HepG2 (cell line): ENCODE measurements around the gene STARD8. TPM values are rescaled to one million over a fixed set of nuclear protein-coding genes. Genes with fewer than 3 reads are reported as not detected.

ENCODE experiments used
- ATAC-seq: fragments of 200-7000 bp; cut with Tn5 transposase; 3 replicates; pipeline ENCODE4 v1.9.1; 2020; ENCODE audit warnings: mild to moderate bottlenecking, moderate library complexity
- BruUV-seq: library from RNA; stranded (reverse); fragments of 400-500 nt; replicated peaks from 2 replicates; lab custom pipeline; 2021; lab: Mats Ljungman, UMichigan
- CTCF ChIA-PET: fragments of 300-600 bp; formaldehyde crosslinking; extraction: SDS; loops from one replicate; lab custom pipeline; 2021; ENCODE audit warnings: low total read pairs, inconsistent platforms, low intra/inter-chr PET ratio; lab: Yijun Ruan, JAX
- POLR2A ChIA-PET: fragments of 350-600 bp; sonication (Branson Sonifier 250); formaldehyde crosslinking; loops from one replicate; lab custom pipeline; 2020; ENCODE audit warnings: antibody characterized with exemption, inconsistent platforms; lab: Yijun Ruan, JAX
- DNase-seq: peaks from one replicate; pipeline ENCODE4 v3.0.0-alpha.2; 2015; ENCODE audit warnings: low spot score
- FAIRE-seq: peaks from 3 replicates; lab custom pipeline; 2011; peaks lifted over from hg19 to GRCh38; lab: Jason Lieb, UNC
- H2AFZ ChIP-seq: one replicate; pipeline ENCODE4 v1.6.1; 2011; ENCODE audit warnings: low read length, inconsistent platforms
- H3K27ac ChIP-seq: fragments of 300-600 bp; 3 replicates; pipeline ENCODE4 v1.8.0; 2011; ENCODE audit warnings: mixed run types, mild to moderate bottlenecking, mixed read lengths, low read length, inconsistent platforms; ENCODE audit not compliant: insufficient read depth; ENCODE audit errors: extremely low read length
- H3K27me3 ChIP-seq, 2 experiments: fragments of 200-600 bp in 1 of 2; 2 replicates in 1 of 2; 3 replicates in 1 of 2; pipeline versions ENCODE4 v1.6.0 to v1.8.0; 2011; ENCODE audit warnings: low read length in 2 of 2, mild to moderate bottlenecking in 2 of 2, moderate library complexity in 2 of 2, inconsistent platforms in 1 of 2; ENCODE audit not compliant: insufficient read depth in 2 of 2, control insufficient read depth in 1 of 2
- H3K36me3 ChIP-seq, 2 experiments: fragments of 200-600 bp in 1 of 2; replicated peaks in 1 of 2; 2 replicates in 1 of 2; 3 replicates in 1 of 2; pipeline versions ENCODE4 v1.5.1 to v1.8.0; 2011; ENCODE audit warnings: low read length in 2 of 2, inconsistent platforms in 1 of 2; ENCODE audit not compliant: insufficient read depth in 2 of 2, control insufficient read depth in 1 of 2
- H3K4me1 ChIP-seq: 2 replicates; pipeline ENCODE4 v1.5.1; 2012; ENCODE audit warnings: low read length, inconsistent platforms; ENCODE audit not compliant: insufficient read depth
- H3K4me2 ChIP-seq: 2 replicates; pipeline ENCODE4 v1.6.0; 2011; ENCODE audit warnings: low read depth, low read length, inconsistent platforms
- H3K4me3 ChIP-seq, 3 experiments: fragments of 200-600 bp in 1 of 3; sonication (generic), shearing (Covaris generic) in 1 of 3; replicated peaks in 1 of 3; 2 replicates each; pipeline ENCODE4 v1.5.1; 2011 to 2016; ENCODE audit warnings: low read length in 3 of 3, inconsistent platforms in 2 of 3, low read depth in 2 of 3, mild to moderate bottlenecking in 2 of 3, control low read depth in 1 of 3, mixed read lengths in 1 of 3; ENCODE audit not compliant: insufficient read depth in 1 of 3
- H3K79me2 ChIP-seq: one replicate; pipeline ENCODE4 v1.6.1; 2011; ENCODE audit warnings: low read length, inconsistent platforms; ENCODE audit not compliant: insufficient read depth
- H3K9ac ChIP-seq: 2 replicates; pipeline ENCODE4 v1.6.0; 2011; ENCODE audit warnings: mild to moderate bottlenecking, low read depth, low read length, inconsistent platforms; ENCODE audit not compliant: insufficient read depth
- H3K9me3 ChIP-seq: 2 replicates; pipeline ENCODE4 v1.5.1; 2012; ENCODE audit warnings: mild to moderate bottlenecking, low read length
- H4K20me1 ChIP-seq: 2 replicates; pipeline ENCODE4 v1.6.0; 2011; ENCODE audit warnings: inconsistent platforms, mild to moderate bottlenecking, low read length, moderate library complexity; ENCODE audit not compliant: insufficient read depth
- GATAD1 ChIP-seq: IDR thresholded peaks from 2 replicates; pipeline ENCODE4 v1.6.1; 2016; ENCODE audit warnings: missing genetic modification reagents, missing compliant biosample characterization
- PAX8 ChIP-seq: sonication (generic); formaldehyde crosslinking; IDR thresholded peaks from 2 replicates; pipeline ENCODE4 v1.8.0; 2022; ENCODE audit warnings: mild to moderate bottlenecking, missing genetic modification reagents, borderline replicate concordance
- PITX1 ChIP-seq: sonication (generic); formaldehyde crosslinking; IDR thresholded peaks from 2 replicates; pipeline ENCODE4 v1.5.1; 2020; ENCODE audit warnings: mild to moderate bottlenecking, missing genetic modification reagents
- XRCC5 ChIP-seq: fragments of 200-400 bp; formaldehyde crosslinking; optimal IDR thresholded peaks from 2 replicates; pipeline ENCODE3; 2017; ENCODE audit warnings: mild to moderate bottlenecking, low read length
- ZFAT ChIP-seq: sonication (generic); formaldehyde crosslinking; conservative IDR thresholded peaks from 2 replicates; pipeline ENCODE4 v1.8.1; 2023; ENCODE audit warnings: missing genetic modification reagents, inconsistent platforms
- ZFX ChIP-seq: sonication (generic); formaldehyde crosslinking; IDR thresholded peaks from 2 replicates; pipeline ENCODE4 v1.4.0; 2020; ENCODE audit warnings: mild to moderate bottlenecking, low read depth, missing genetic modification reagents, moderate library complexity
- ZNF136 ChIP-seq: sonication (generic); formaldehyde crosslinking; IDR thresholded peaks from 2 replicates; pipeline ENCODE4 v1.8.1; 2022; ENCODE audit warnings: low read depth, mild to moderate bottlenecking, moderate library complexity, missing genetic modification reagents
- ZNF3 ChIP-seq: IDR thresholded peaks from 2 replicates; pipeline ENCODE4 v1.7.0; 2017; ENCODE audit warnings: inconsistent platforms
- ZNF564 ChIP-seq: sonication (generic); formaldehyde crosslinking; IDR thresholded peaks from 2 replicates; pipeline ENCODE4 v1.8.1; 2023; ENCODE audit warnings: mild to moderate bottlenecking, missing genetic modification reagents
- WGBS: methylation state at CpG from one replicate; pipeline ENCODE4 v1.1.6; 2017; ENCODE audit warnings: low lambda C conversion rate; 5-methylcytosine and 5-hydroxymethylcytosine counted together
- in situ Hi-C: cut with HindIII; loops from 2 replicates; pipeline ENCODE4 v1.10.0; 2017; ENCODE audit warnings: low pct_unique_long_range_greater_than_20kb; ENCODE audit not compliant: extremely low pct_ligation_motif_present
- intact Hi-C: fragments of 100-400 bp; cut with micrococcal nuclease; formaldehyde crosslinking; loops from one replicate; pipeline ENCODE4 v1.10.0; 2022; ENCODE audit not compliant: unreplicated experiment
- polyA plus RNA-seq, 8 experiments: library from polyadenylated mRNA; depleted of rRNA in 3 of 8; stranded (reverse) in 7 of 8; unstranded in 1 of 8; fragments of >200 nt; fragmentation: Illumina TruSeq in 4 of 8; extraction: Trizol in 4 of 8; gene quantifications; 2 replicates each; pipeline versions ENCODE4 v1.2.1 to v1.2.3, GENCODE V29; 2011 to 2016; ENCODE audit warnings: low read depth in 4 of 8, missing spikeins in 1 of 8, mixed read lengths in 1 of 8; ENCODE audit not compliant: insufficient read depth in 1 of 8
- total RNA-seq, 5 experiments: library from RNA; depleted of rRNA; stranded (reverse); fragments of >200 nt; fragmentation: Illumina TruSeq; extraction: Trizol; gene quantifications; 2 replicates each; pipeline ENCODE4 v1.2.3, GENCODE V29; 2016; ENCODE audit warnings: low read depth in 1 of 5
- TF ChIP-seq, protein P1 (sequence below): sonication (generic); formaldehyde crosslinking; IDR thresholded peaks from 2 replicates; pipeline ENCODE4 v1.4.0; 2020; ENCODE audit warnings: missing genetic modification reagents
- TF ChIP-seq, protein P2 (sequence below): sonication (generic); formaldehyde crosslinking; IDR thresholded peaks from 2 replicates; pipeline ENCODE4 v1.5.0; 2020; ENCODE audit warnings: missing genetic modification reagents

The STARD8 gene
- total and polyA plus RNA-seq, 2 of the 13 experiments (the other 11 are each of a cell fraction or from before 2014, with no cell fraction given) = 0.02 to 0.09 TPM

DNA sequence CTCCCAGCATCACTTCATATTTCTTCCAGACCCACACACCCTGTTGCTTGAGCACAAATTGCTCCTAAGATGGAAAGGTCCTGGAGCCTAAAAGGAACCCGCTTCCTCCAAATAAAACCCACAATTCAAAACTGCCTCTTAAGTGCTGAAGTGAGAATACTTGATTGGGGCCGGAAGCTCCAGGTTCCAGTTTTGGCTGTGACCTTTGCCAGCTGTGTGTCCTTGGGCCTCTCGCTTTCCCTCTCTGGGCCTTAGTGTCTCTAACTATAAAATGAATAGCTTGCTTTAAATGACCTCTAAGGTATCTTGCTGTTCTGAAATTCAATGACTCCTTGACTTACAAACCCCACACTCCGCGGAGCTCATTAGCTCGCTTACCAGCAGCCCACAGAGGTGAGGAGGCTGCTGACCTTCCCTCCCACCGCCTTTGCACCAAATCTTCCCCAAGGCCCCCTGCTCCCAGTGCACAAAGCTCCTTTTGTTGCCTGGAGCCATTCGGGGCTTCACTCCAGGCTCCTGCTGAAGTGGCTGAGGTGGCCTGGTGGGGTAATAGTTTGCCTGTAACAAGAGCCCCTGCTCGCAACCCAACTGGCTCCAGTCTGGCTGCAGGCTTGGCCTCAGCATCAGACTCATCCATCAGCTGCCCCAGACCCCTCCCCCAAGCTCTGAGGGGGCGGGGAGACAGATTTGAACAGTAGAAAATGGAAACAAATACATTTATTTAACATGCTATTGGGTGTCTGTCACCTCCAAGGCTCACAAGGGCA lies 21.8 kb downstream of the STARD8 start (continued):
- TF ChIP-seq GATAD1 (CRISPR knock-in tag) (no peak), ZFX (no peak)

DNA sequence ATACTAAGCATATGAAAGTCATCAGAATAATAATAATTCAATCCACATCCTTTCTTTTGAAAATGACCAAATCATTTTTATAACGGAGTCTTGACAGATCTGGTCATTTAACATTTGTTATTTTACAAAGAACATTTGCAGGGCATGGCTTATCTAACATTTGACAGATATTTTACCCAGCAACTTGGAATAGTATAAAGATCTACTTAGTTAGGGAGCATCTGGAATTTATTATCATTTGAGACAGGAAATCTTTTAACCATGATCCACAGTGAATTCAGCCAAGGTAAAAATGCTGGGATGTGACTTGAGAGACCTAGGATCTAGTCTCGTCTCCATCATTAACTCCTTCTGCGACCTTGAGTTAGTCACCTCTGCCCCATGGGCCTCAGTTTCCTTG lies 22.4 kb downstream of the STARD8 start:
- H3K27me3 ChIP-seq = no peaks in the 10 kb centered on the region
- WGBS = 61% methylated on average over 3 of the region's 3 CpGs
- H3K9ac ChIP-seq = no peak overlapping the region
- no peak for ATAC-seq
- H3K79me2 ChIP-seq = no peaks in the 10 kb centered on the region
- H3K27ac ChIP-seq = no peak overlapping the region
- H3K9me3 ChIP-seq = no peaks in the 10 kb centered on the region
- DNase-seq = no peak
- in situ Hi-C loops (no loop called here), intact Hi-C loops (loop anchor here (5.0 kb wide), 1 partner anchor 158 kb away; no protein-coding TSS in a partner anchor)
- FAIRE-seq = no peak
- no TSS peak for BruUV-seq
- no peaks in the 10 kb centered on the region for H3K4me1 ChIP-seq
- H3K4me2 ChIP-seq = no peak overlapping the region
- H3K36me3 ChIP-seq = no peaks in the 10 kb centered on the region
- TF ChIP-seq ZNF564 = no peak
- no peak for TF ChIP-seq XRCC5
- no peak for TF ChIP-seq PAX8
- ChIA-PET CTCF (no interaction called here), POLR2A (no interaction called here)
- no peak overlapping the region for H3K4me3 ChIP-seq
- no peaks in the 10 kb centered on the region for H4K20me1 ChIP-seq
- H2AFZ ChIP-seq = no peak overlapping the region

DNA sequence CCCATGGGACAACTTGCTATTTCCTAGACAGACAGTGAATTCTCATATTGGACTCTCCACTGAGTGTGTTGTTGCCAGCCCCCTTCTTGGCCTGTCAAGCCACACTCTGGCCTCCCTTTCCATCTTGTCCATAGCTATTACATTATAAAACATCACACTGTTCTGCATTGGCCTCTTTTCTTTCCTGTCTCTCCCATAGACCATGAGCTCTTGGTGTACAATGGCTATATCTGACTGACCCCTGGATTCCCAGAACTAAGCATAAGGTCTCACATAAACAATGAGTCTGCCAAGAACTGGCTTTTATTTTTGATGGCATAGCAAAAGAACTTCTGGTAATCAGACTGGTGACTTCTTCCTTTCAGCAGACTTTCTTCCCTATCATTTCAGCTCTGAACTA lies 23.8 kb downstream of the STARD8 start:
- Histone ChIP-seq H3K4me3 (no peak overlapping the region), H3K79me2 (no peaks in the 10 kb centered on the region), H3K9me3 (no peaks in the 10 kb centered on the region), H3K4me2 (no peak overlapping the region), H3K27me3 (no peaks in the 10 kb centered on the region), H3K4me1 (no peaks in the 10 kb centered on the region), H3K9ac (no peak overlapping the region), H3K36me3 (no peaks in the 10 kb centered on the region), H4K20me1 (no peaks in the 10 kb centered on the region), H2AFZ (no peak overlapping the region), H3K27ac (no peak overlapping the region)
- POLR2A ChIA-PET = no interaction called here
- CTCF ChIA-PET = no interaction called here
- in situ Hi-C loops = no loop called here
- FAIRE-seq = no peak
- no peak for ATAC-seq
- intact Hi-C loops = no loop called here
- DNase-seq = no peak
- no TSS peak for BruUV-seq
- TF ChIP-seq, protein P1, sequence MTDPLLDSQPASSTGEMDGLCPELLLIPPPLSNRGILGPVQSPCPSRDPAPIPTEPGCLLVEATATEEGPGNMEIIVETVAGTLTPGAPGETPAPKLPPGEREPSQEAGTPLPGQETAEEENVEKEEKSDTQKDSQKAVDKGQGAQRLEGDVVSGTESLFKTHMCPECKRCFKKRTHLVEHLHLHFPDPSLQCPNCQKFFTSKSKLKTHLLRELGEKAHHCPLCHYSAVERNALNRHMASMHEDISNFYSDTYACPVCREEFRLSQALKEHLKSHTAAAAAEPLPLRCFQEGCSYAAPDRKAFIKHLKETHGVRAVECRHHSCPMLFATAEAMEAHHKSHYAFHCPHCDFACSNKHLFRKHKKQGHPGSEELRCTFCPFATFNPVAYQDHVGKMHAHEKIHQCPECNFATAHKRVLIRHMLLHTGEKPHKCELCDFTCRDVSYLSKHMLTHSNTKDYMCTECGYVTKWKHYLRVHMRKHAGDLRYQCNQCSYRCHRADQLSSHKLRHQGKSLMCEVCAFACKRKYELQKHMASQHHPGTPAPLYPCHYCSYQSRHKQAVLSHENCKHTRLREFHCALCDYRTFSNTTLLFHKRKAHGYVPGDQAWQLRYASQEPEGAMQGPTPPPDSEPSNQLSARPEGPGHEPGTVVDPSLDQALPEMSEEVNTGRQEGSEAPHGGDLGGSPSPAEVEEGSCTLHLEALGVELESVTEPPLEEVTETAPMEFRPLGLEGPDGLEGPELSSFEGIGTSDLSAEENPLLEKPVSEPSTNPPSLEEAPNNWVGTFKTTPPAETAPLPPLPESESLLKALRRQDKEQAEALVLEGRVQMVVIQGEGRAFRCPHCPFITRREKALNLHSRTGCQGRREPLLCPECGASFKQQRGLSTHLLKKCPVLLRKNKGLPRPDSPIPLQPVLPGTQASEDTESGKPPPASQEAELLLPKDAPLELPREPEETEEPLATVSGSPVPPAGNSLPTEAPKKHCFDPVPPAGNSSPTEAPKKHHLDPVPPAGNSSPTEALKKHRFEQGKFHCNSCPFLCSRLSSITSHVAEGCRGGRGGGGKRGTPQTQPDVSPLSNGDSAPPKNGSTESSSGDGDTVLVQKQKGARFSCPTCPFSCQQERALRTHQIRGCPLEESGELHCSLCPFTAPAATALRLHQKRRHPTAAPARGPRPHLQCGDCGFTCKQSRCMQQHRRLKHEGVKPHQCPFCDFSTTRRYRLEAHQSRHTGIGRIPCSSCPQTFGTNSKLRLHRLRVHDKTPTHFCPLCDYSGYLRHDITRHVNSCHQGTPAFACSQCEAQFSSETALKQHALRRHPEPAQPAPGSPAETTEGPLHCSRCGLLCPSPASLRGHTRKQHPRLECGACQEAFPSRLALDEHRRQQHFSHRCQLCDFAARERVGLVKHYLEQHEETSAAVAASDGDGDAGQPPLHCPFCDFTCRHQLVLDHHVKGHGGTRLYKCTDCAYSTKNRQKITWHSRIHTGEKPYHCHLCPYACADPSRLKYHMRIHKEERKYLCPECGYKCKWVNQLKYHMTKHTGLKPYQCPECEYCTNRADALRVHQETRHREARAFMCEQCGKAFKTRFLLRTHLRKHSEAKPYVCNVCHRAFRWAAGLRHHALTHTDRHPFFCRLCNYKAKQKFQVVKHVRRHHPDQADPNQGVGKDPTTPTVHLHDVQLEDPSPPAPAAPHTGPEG (CRISPR knock-in tag) = no peak
- TF ChIP-seq ZNF3 (CRISPR knock-in tag) (no peak), ZFAT (CRISPR knock-in tag) (no peak), PITX1 (CRISPR knock-in tag) (no peak), ZNF136 (CRISPR knock-in tag) (no peak)
- TF ChIP-seq, protein P2, sequence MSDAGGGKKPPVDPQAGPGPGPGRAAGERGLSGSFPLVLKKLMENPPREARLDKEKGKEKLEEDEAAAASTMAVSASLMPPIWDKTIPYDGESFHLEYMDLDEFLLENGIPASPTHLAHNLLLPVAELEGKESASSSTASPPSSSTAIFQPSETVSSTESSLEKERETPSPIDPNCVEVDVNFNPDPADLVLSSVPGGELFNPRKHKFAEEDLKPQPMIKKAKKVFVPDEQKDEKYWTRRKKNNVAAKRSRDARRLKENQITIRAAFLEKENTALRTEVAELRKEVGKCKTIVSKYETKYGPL (CRISPR knock-in tag) = no peak
